HG03064 (cell line): ENCODE measurements around the gene COA6.
"Not testable (repeated sequence)": the region's sequence is repeated elsewhere in the genome, so short reads cannot be mapped to it uniquely, and the experiment has no call there.

Experiments used
- ATAC-seq: cut with Tn5 transposase; IDR thresholded peaks from one replicate; pipeline ENCODE4 v1.9.1; 2021; ENCODE audit warnings: low read depth; ENCODE audit not compliant: unreplicated experiment

The COA6 gene

GRCh38 chr1:234373064-234373958 lies at the start of gene COA6:
Gene COA6 (plus strand): TSS chr1:234373456. CDS start chr1:234373467, 11 bp downstream.
- ATAC-seq: peak; percentile 94

DNA sequence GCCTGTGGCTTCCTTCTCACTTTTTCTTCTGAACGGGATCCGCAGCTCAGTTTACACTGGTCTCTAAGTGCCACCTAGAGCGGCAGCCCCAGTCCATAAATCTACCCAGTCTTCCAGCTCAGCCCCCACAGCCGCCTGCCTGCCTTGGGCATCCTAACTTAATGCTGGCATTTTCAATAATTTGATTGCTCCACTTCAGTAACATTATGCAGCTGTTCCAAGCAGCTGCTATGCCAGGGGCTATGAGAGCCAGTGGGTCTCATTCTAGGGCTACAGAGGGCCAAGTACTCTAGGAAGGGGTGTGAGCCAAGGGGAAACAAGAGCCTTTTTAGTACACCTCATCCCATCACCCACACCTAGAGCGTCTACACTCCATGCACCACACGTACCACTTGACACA lies 48.4 kb upstream of the COA6 start:
- ATAC-seq: no peak

GRCh38 chr1:234325878-234326496 lies 47.3 kb upstream of the COA6 start:
- no peak for ATAC-seq

- ATAC-seq: peak; percentile 54
Measured at GRCh38 chr1:234326497-234327366, 46.5 kb upstream of the COA6 start.

- no peak for ATAC-seq
Measured at GRCh38 chr1:234327577-234328164, 45.6 kb upstream of the COA6 start.

- no peak for ATAC-seq
Measured at GRCh38 chr1:234330843-234331215, 42.4 kb upstream of the COA6 start.

- no peak for ATAC-seq
Measured at GRCh38 chr1:234331507-234331906, 41.7 kb upstream of the COA6 start.

DNA sequence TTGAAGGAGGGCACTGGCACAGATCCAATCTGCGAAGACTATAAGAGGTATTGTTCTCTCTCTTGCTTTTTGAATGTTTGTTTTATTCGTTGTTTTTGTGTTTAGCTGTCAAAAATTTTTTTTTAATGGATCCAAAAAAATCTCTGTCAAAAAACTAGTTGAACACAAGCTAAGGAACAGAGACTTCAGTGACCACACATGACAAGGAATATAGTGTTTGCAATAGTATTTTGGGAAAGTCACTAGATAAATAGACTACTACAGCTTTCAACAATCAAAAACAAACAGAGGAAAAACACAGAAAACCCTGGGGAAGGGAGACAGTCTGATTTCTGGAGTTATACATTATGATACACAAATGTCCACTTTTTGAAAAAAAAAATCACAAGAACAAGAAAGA lies 36.9 kb upstream of the COA6 start:
- ATAC-seq: no peak

DNA sequence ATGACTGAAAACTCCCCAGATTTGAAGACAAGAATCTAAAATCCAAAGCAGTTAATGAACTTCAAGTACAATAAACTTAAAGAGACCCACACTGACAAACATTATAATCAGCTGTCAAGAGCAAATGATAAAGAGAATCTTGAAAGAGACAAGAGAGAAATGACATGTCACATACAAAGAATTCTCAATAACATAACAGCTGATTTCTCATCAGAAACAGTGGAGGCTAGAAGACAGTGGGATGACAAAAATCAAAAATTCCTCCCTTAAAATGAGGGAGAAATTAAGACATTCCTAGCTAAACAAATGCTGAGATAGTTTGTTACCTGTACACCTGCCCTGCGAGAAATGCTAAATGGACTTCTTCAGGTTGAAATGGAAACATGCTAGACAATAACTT lies 36.0 kb upstream of the COA6 start:
- no peak for ATAC-seq

DNA sequence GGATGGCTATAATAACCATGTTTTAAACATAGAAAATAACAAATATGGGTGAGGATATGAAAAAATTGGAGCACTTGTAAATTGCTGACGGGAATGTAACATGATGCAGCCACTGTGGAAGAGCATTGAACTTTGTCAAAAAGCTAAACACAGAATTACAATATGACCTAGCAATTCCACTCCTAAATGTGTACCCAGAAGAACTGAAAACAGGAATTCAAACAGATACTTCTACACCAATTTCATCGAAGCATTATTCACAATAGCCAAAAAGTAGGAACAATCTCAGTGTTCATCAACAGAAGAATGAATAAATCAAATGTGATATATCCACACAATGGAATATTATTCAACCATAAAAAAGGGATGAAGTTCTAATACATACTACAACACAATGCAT lies 32.7 kb upstream of the COA6 start:
- no peak for ATAC-seq

DNA sequence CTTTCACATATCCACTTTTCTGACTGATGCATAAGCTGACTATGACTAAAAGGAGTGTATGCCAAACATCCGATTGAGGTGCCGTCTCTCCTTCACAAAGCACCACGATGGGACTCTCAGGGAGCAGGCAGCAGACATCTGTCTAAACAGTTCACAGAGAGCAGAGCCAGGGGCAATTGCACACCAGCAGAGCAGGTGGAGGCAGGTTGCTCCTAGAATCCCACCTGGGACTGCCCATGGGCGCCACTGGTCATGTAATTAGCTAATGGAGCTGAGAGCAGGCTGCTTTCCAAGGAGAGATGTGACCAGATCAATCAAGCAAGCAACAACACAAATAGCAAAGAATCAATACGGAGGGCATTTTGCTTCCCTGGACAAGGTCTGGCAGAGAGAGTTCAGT lies 30.5 kb upstream of the COA6 start:
- ATAC-seq: no peak

GRCh38 chr1:234345237-234345636 lies 28.0 kb upstream of the COA6 start:
- no peak for ATAC-seq

- no peak for ATAC-seq
Measured at GRCh38 chr1:234348964-234349363, 24.3 kb upstream of the COA6 start.

DNA sequence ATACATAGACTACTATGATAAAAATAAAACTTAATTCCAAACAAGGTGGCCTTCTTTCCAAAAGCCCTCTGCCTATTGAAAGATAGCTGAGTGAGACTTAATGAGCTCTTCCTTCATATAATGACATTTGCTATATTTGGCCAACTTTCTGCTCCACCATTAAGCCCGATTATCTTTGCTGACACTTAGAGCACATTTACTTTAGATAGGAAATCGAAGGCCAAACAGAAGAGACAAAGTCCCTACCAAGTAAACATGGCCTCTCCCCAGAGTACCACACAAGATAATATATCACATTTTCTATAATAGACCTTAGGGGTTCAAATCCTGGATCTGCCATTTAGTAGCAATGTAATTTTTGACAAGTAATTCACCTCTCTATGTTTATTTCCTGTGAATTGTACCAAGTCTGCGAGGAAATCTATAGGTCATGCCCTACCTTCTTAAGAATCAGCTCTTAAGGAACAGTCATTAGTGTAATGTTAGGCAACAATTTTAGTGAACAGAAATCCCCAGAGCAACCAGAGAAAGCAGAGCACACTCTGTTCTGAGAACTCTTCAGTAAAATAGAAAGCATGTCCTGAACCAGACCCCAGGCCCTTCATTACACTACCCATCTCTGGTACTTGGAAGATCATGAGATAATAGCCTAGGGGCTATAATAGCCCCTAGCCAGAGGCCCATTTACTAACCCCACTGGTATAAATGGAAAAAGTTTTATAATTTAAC lies 17.3 kb upstream of the COA6 start:
- ATAC-seq: no peak

- ATAC-seq: not testable (repeated sequence)
Measured at GRCh38 chr1:234356615-234357269, 16.5 kb upstream of the COA6 start.

GRCh38 chr1:234357831-234358230 lies 15.4 kb upstream of the COA6 start:
- no peak for ATAC-seq

GRCh38 chr1:234361102-234361603 lies 12.1 kb upstream of the COA6 start:
- no peak for ATAC-seq

DNA sequence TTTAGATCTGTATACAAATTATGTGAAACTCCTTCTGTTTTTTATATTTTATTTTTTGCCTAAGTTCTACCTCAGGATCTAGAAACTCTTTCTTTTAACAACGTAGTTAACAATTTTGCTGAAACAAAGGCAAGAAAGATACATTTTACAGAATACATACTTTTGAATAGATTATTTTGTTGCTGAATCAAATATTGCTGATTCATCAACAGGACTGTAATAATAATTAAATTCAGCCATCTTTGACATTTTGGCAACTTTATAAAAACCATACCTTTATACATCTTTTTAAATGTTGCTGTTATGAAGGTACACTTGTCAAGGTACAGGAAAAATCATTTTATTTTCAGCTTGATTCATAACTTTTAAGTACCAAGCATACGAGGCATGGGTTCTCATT lies 10.7 kb upstream of the COA6 start:
- ATAC-seq: no peak

GRCh38 chr1:234368320-234369032 lies 4.8 kb upstream of the COA6 start:
- ATAC-seq: no peak
